GM10847 (cell line): ENCODE data around the gene EEF1AKMT1.

Experiments used
- POLR2A ChIP-seq: IDR thresholded peaks from 2 replicates; pipeline ENCODE4 v1.6.1; 2011; ENCODE audit not compliant: insufficient read length; ENCODE audit errors: extremely low read depth

Gene EEF1AKMT1, protein sequence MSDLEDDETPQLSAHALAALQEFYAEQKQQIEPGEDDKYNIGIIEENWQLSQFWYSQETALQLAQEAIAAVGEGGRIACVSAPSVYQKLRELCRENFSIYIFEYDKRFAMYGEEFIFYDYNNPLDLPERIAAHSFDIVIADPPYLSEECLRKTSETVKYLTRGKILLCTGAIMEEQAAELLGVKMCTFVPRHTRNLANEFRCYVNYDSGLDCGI

DNA sequence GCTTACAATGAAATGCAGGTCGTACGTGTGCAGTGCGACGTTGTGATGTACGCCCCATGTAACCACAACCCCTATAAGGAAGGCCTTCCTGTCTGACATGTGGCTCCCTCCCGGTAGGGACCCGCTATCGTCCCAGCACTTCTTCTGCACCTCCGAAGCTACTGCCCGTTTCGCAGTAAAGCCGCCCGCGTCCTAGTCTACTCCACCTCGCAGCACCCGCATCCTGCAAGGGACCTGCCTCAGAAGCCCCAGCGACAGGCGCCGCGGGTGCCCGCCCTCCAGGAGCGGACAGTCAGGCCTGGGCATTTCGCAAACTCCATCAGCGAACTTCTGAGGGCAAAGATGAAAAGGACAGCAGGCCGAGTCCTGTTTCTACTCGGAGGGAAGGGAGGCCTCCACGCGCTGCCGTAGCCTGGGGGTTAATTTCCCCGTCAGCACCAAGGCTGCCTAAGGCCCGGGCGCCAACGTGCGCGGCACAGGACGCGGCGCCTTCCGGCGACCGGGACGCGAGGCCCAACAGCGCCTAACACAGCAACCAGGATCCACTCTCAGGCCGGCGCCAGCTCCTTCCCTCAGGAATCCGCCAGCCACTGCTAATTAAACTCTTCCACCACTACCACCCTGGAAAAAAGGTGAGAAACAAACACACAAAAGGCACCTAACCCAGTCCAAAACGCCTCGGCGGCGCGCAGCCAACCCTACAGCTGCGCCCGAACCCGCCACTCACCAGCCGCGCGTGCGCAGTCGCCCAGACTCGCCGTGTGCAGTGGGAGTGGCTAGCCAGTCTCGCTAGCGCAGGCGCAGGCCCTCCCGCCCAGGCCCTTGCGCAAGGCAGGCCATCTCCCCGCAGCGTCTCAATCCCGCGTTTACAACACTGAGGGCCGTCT lies at the start of gene EEF1AKMT1:
Gene EEF1AKMT1 (minus strand): TSS at position 768 of the 887 bp plus-strand sequence. CDS start 16,363 bp downstream, outside the sequence.
- TF ChIP-seq POLR2A, result peak; percentile 96

DNA sequence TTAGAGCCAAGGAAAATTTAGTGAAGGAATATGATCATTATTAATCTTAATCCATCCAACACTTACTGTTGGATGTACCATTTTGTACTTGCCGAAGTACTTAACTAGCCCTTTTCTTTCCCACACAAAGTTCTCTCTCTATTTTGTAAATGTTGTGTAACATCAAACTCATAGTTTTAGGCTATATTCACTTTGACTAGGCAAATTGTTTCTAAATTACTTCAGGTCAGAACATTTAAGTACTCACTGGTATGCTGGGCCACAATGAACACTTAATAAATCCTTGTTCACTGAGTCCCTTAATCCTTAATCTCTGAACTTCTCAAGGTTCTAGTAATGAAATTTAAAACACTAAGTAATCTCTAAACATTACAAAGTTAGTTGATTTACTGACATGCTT lies 49.3 kb upstream of the EEF1AKMT1 start:
- TF ChIP-seq POLR2A, result no peak

DNA sequence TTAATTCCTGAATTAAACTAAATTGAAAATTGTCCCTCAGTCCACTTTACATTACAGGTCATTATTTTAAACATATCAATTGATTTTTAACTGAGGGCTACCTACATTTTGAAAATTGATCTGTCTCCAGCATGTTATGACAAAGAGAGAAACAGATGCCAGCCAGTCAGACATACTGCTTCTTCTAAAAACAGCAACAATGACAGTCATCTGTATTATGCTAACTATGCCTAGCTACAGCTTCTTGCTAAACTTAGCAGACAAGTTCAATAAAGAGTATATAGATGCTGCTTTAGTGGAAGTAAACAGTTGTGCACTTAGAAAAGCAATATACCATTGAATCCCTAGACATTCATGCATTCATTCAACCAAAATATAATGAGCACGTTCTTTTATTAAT lies 48.6 kb upstream of the EEF1AKMT1 start:
- no peak for TF ChIP-seq POLR2A

DNA sequence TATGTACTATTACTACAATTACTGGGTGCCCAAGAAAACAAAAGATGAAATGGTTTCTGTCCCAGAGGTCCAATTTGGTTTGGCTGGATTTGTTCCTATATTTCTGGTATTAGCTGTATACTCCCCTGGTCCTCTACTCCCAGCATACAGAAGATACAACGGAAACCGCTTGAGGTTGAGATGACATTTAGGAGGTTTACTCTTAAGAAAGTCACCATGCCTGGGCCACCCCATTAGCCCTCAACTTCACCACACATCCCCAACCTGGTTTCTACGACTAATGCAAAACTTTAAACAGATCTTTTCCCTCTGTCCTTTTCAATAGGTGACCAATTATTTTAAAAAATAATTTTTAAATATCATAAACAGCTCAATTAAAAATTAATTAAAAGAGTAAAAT lies 46.0 kb upstream of the EEF1AKMT1 start:
- no peak for TF ChIP-seq POLR2A

DNA sequence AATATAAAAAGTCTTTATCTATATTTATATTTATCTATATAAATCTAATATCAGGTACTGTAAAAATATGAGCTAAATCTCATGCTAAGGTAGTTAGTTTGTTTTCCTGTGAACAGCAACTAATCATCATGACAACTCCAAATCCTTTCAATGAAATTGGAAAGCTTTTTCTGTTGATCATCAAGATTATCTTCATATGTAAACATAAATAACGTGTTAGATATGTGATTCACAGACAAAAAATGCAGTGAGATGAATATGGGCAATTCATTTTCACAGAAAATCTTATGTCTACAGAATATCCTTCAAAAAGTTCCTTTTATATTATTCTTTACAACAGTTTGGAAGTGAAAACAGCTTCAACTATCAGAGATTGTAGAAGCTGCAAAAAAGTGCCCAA lies 41.7 kb upstream of the EEF1AKMT1 start:
- no peak for TF ChIP-seq POLR2A

DNA sequence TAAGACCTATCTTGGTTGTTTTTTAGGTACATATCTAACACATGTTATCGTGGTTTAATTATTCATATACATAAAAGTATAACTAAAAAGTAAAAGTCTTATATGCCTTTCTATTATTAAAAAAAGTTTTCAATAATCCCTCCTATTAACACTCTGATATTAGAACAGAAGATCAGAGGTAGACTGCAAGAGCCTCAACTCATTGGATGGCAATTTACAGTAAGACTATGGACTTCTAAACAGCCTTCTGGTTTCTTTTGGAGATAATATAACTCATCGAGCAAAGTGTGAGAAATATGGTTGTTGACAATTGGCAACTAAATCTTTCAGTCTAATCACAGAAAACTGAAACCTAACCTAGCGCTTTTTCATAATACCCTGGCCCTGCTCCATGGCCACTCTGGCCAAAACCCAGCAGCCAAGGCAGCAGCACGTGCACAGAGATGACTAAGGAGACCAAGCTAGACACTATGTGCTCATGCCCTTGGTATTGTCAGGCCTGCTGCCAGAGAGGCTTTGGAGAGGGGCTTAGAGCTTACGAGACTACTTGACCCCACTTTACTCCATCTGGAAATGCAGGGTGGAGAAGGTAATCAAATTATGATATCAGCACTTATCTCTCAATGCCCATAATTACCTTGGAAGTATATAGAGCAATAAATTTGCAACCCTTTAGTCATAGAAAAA lies 40.6 kb upstream of the EEF1AKMT1 start:
- no peak for TF ChIP-seq POLR2A

DNA sequence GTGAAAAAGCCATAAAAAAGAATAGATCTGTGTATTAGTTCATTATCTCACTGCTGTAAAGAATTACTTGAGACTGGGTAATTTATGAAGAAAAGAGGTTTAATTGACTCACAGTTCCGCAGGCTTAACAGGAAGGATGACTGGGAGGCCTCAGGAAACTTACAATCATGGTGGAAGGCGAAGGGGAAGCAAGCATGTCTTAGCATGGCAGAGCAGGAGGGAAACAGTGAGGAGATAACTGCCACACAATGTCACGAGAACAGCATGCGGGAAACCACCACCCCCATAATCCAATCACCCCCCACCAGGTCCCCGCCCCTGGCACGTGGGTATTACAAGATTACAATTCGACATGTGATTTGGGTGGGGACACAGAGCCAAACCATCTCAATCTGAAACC lies 39.1 kb upstream of the EEF1AKMT1 start:
- TF ChIP-seq POLR2A, result no peak

DNA sequence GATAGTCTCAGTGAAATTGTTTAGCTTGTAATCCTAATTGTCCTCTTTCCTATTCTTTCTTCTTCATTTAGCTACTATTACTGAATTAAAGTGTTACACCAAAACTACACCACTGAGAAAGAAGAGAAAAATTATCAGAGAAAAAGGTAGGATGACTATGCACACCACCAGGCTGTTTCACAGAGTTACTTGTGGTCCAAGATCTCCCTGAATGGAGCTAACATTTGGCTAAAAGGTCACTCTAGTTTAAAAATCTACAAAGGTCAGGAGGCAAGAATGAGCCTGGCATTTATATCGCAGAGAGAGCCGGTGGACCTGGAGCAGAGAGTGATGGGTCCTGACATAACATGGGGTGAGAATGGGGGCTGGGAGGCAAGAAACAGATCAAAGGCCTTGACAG lies 37.0 kb upstream of the EEF1AKMT1 start:
- TF ChIP-seq POLR2A, result no peak

DNA sequence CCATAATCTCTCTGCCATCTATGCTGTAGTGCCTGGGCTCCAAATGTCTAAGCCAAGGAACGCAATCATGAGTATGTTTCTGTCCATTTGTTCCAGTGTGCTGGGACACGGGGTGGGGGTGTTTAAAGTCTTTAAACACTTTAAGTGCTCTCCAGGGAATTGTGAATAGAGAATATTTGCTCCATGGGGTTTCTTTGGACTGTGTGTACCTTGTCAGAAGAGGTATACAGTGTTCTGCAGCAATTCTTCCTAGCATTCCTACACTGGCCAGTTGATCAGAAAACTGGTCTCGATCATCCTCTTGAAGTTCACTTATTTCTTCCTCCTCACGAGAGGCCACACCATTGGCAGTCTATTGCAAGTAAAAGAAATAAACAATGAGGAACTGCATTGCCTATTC lies 35.1 kb upstream of the EEF1AKMT1 start:
- no peak for TF ChIP-seq POLR2A

DNA sequence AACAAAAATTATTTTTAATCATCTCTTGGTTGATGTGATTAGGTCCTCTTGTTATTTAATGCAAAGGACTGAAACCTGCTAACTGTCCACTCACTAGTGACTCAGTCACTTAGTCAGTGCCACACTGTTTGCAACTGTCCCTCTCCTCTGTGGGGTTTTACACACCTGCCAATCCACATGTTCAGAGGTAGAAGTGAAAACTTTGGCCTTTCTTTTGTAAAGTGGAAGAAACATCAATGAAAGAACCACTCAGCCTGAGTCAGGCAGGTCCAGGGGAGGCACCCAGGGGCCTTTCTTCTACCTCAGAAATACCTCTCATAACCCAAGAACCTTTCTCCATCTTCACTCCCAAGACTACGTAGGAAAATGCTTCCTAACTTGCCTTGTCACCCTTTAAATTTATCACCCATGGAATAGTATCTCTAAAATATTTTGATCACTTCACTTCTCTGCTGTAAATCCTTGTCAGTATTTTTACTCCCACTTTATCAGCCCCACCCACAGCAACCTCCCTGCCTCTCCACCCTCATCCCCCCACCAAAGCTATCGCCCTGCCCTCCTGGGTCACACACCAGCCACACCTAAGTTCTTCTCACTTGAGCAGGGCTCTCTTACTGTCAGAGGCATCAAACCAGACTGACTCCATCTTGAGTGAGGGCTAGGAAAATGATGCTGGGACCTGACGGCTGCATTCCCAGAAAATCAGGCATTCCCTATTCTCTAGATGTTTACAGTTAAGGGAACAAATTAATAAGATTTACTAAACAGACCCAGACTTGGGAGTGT lies 29.6 kb upstream of the EEF1AKMT1 start:
- no peak for TF ChIP-seq POLR2A

DNA sequence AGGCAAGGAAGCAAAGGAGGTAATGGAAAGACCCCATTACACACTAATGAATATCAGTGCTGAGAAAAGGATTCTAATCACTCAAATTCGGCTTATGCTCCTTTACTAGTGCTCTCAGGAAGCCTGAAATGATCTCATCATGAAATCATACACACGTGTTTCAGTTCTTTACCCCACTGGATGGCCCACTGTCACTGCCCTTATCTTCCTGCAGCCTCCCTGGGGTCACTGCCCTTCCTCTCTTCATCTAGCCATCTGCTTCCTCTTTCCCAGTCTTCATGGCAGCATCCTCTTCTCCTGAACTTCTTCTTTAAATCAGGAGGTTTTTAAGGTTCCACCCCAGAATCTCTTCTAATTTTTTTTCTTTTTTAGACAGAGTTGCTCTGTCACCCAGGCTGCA lies 27.9 kb upstream of the EEF1AKMT1 start:
- TF ChIP-seq POLR2A, result no peak

DNA sequence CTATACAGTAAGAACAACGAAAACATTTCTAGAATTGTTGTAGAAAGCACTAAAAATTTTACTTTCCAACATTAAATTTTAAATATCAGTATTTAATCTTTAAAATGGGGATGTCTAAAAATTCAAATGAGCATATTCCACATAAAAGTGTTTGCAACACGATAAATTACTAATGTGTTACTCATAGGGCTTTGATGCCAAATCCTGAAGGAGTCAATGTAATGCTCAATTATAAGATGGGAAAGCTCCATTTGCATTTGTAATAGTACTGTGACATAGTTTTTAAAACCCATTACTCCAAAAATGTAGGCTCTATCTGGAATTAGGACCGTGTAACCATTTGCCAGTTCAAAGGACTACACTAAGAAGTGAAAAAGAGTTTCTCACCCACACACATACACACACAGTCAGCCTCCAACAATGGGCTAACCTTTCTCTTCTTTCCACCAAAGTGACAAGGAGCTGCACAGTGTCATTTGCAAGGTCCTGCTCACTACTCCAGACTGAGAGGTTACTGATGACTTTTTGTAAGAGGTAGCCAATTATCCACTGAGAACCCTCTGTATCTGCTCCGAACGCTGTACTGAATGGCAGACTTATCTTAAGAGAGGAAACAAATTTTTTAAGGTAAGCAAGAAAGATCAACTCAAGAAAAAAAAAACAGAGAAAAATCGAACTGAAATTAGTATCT lies 26.1 kb upstream of the EEF1AKMT1 start:
- TF ChIP-seq POLR2A, result no peak

DNA sequence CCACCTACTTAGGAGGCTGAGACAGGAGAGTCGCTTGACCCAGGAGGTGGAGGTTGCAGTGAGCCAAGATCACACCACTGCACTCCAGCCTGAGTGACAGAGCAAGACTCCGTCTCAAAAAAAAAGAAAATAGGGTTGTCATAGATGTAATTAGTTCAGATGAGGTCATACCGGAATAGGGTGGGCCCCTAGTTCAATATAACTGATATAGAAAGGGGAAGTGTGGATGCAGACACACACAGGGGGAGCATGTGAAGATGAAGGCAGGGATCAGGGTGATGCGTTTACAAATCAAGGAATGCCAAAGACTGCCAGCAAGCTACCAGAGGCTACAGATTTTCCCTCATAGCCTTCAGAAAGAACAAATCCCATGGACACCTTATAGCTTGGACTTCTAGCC lies 24.3 kb upstream of the EEF1AKMT1 start:
- TF ChIP-seq POLR2A, result no peak

DNA sequence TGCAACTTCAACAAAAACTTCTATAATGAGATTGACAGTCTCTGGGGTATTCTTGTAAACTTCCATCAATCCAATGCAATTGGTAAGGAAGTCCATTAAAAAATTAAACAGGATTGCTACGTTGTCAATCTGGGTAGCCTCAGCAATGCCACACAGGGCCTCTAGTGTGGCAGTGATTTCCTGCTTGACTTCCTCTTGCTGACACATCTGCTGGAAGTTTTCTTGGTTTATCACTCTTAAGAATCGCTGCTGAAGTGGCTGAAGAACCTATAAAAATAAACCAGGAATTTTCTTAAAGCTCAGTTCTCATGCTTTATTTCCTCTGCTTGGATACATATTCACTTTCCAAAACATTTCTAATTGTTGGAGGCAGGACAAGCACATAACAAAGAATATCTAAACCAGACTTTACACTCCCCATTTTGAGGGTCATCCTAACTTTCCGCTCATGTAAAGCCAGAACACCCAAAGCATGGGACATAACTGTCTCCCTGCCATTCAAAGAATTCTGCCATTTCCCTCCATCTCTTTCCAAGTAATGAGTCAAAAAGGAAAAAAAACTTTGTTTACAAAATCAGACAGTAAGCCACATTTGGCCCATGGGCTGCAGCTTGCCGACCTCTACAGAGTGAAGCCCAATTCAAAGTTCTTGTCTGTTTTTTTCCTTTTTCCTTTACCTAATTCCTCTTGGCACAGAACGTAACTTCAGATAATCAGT lies 23.2 kb upstream of the EEF1AKMT1 start:
- TF ChIP-seq POLR2A, result no peak
